Embryonic facial prominence (tissue), 1 donor: ENCODE results near the gene PMPCB.

Source experiments
- DNase-seq: peaks from one replicate; pipeline ENCODE4 v3.0.0-alpha.2; 2016; ENCODE audit errors: extremely low spot score

The PMPCB gene

GRCh38 chr7:103325744-103326143, 28.5 kb downstream of the PMPCB start:
- DNase-seq = no peak

DNA sequence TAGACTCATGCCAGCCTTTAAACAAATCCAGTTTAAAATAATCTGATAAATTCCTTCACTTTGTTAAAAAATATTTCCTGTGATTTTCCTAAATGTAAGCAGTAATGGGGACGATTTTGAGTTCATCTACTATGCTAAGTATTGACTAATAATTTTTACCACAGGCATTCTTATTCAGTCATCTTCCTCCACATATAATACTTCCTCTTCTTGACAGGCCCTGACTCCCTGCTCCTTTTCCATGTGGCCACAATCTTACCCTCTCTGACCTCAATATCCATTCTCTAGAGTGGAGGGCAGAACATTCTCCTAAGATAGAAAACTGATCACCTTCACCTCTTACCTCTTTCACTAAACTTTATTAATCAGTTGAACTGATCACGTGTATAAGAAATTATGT, 39.5 kb downstream of the PMPCB start:
- DNase-seq = no peak

DNA sequence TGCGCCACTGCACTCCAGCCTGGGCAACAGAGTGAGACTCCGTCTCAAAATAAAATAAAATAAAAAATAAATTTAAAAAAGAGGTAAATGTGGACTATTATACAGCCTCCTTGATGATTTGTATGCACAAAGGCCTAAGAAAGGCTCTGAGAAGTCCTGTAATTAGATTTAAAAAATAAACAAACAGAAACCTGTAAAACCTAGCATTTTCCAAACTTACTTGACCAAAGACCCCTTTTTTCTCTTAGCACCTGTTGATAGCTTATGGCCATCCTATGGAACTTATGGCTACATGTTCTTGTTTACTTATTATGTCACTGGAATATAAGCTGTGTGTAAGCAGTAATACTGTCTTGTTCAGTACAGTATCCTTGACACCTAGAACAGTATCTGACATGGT, 41.6 kb downstream of the PMPCB start:
- DNase-seq = no peak

DNA sequence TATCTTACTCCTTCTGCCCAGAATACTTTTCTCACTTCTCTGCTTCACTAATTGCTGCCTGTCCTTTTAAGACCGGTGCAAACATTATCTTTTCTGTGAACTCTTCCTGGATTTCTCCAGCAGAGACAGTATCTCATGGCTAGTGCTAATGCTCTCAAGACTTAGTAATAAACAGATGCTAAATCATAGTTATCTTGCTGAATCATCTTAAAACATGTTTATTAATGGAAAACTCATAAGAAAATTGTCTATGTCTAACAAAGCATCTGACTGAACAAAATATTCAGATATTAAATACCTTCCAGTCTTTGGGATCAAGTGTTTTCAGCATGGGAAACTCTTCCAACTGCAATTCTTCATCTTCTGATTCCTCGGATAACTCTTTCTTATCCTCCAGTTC, 44.2 kb downstream of the PMPCB start:
- no peak for DNase-seq

- no peak for DNase-seq
Measured at GRCh38 chr7:103343332-103343731, 46.1 kb downstream of the PMPCB start.

GRCh38 chr7:103343758-103344452, 46.7 kb downstream of the PMPCB start:
- DNase-seq = no peak

- peak; percentile 89 for DNase-seq
Measured at GRCh38 chr7:103344453-103345149, 47.4 kb downstream of the PMPCB start, which contains the start of gene DNAJC2. Gene DNAJC2, minus strand, starts transcription at chr7:103344767. Its CDS starts 145 bp downstream, at chr7:103344622.

GRCh38 chr7:103346396-103346795, 49.2 kb downstream of the PMPCB start:
- DNase-seq = no peak

DNA sequence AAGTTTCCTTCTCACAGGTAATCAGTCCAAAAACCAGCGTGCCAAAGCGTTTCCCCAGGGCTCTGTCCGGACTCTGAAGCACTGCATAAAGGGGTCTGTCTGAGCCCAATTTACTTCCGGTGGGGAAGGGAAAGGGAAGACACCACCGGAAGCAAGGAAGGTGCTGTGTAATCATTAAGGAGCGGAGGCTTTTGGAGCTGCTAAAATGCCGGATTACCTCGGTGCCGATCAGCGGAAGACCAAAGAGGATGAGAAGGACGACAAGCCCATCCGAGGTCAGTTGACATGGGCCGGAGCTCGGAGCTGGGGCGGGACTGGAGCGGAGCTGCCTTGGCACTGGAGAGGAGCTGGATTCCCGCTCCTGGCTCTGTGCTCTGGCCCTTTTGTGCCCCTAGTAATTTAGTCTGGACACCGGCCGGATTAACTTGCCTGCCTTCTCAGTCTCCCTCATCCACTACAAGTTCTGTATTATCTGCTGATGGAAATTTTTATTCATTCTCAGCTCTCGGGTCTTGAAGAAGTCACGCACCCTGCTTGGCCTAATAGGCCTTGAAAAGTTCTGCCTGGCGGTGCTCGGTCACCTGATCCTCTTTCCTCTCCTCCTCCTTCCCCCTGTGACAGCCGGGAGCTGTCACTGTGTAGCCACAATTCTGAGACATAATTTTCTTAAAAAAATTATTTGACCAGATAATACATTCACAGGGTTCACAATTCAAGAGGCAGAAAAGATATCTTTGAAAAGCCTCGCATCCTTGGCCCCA, 50.5 kb downstream of the PMPCB start, which contains the start of gene PSMC2:
TSS of gene PSMC2 (plus strand) at position 137 of the 761 bp plus-strand sequence. CDS start at position 206, 69 bp downstream.
- peak; percentile 82 for DNase-seq

GRCh38 chr7:103348452-103348851, 51.2 kb downstream of the PMPCB start:
- no peak for DNase-seq

DNA sequence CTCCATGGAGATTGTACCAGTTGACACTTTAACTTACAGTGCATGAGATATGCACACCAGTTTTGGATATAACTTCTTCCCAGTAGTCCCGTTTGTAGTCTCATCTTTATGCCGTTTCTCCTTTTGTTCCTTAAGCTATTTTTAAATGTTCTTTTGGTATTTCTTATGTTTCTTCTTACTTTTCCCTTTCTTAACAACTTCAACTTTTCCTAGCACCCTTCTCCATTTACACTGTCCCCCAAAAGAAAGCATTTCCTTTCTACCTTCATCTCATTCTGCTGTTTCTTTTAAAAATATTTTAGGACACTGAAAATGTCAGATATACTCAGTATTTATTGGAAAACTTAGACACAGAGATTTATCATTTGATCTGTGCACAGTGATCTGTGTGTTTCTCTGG, 51.7 kb downstream of the PMPCB start:
- DNase-seq = no peak

DNA sequence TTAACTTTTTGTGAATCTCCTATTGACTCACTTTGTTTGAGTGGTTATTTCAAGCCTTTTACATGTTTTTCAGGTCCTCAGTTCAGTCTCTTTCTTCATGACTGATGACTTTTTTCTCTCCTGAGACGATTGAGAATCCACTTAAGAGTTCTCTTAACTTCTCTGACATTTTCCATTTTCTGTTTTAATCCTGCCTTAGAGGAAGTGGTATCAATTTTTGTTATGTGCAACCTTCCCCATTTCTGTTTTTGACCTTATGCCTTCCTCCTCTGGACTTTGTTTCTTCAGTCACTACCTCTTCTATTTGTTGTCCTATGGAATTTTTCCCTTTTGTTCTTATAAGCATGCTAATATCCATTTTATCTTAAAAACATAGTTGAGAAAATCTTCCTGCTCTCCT, 52.6 kb downstream of the PMPCB start:
- DNase-seq = no peak
